GM18526 (cell line): ENCODE data around the gene GNRH2.

Source experiments
- POLR2A ChIP-seq: IDR thresholded peaks from 3 replicates; pipeline ENCODE4 v1.6.1; 2011; ENCODE audit not compliant: insufficient read length; ENCODE audit errors: extremely low read depth

Gene GNRH2

DNA sequence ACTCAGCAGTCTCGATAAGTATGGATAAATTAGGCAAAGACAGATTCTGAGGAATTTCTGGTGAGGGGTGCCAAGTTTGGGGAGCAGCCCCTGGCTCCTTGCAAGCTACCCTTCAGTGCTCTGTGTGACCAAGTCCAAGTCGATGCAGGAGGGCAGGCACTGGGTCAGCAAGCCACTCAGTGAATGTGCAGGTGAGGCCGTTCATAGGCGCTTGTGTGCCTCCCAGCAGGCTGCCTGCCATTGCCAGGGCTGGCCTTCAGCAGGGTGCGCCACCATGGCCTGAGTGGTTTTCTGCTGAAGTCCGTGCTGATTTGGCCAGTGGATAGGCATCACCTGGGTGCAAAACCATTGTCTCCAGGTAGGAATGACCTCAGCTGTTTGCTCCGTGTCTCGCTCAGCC is 3.3 kb upstream of the GNRH2 start:
- no peak for TF ChIP-seq POLR2A

DNA sequence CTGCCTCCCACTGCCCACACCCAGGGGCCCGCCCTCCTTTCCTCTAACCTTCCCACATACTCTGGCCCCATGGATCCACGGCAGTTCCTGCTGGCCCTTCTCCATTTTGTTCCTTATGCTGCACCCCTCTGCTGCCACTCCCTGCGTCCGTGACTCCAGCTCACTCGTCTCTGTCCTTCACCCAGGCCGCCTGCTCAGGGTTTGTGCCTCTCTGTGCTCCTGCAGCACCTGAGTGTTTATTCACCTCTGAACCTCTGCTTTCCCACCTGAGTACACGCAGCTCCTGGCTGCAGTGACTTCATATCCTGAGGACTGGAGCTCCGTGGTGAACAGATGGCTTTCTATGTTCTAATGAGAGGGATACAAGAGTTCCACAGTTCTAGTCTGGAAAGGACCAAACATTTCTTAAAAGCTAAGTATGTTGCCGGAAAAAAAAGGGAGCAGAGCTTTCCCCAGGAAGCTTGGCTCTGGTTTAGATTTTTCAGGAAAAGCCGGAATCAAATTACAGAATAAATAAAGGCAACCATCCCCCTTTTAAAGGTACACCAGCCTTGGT is 1.5 kb upstream of the GNRH2 start:
- TF ChIP-seq POLR2A, result no peak

DNA sequence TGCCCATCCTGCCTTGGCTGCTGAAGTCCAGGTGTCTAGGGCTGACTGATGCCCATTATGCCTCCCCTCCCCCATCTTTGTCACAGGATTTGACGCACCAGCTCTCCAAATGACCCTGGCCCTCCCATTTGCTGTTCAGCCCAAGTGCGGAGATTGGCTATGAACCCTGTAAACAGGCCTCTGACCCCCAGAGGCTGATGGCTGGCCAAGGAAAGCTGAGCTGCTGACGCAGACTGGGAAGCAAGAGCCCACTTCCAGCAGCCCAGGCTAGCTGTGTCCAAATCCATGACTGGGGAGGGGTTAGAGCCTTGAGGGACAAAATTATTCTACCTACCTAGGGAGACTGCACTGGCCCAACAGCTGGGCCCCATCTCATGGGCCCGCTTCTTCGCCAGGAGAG is 797 bp upstream of the GNRH2 start:
- TF ChIP-seq POLR2A, result no peak

DNA sequence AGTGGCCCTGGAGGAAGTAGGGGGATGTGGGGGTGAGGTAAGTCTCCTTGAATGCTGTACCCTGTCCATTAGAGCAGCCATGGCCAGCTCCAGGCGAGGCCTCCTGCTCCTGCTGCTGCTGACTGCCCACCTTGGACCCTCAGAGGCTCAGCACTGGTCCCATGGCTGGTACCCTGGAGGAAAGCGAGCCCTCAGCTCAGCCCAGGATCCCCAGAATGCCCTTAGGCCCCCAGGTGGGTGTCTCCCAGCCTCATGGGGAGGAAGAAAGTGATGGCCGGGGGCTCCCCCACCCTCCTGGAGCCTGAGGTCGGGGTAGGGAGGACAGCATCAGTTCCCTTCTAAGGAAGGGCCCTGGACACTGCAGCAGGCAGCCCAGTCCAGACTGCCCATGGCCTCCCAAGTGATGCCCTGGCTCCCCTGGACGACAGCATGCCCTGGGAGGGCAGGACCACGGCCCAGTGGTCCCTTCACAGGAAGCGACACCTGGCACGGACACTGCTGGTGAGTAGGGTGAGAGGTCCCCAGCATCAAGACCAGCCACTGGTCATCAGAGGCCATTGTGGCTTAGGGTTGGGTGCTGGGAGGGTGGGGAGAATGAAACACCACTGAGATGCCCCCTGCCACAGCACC is 1.0 kb downstream of the GNRH2 start:
- no peak for TF ChIP-seq POLR2A

DNA sequence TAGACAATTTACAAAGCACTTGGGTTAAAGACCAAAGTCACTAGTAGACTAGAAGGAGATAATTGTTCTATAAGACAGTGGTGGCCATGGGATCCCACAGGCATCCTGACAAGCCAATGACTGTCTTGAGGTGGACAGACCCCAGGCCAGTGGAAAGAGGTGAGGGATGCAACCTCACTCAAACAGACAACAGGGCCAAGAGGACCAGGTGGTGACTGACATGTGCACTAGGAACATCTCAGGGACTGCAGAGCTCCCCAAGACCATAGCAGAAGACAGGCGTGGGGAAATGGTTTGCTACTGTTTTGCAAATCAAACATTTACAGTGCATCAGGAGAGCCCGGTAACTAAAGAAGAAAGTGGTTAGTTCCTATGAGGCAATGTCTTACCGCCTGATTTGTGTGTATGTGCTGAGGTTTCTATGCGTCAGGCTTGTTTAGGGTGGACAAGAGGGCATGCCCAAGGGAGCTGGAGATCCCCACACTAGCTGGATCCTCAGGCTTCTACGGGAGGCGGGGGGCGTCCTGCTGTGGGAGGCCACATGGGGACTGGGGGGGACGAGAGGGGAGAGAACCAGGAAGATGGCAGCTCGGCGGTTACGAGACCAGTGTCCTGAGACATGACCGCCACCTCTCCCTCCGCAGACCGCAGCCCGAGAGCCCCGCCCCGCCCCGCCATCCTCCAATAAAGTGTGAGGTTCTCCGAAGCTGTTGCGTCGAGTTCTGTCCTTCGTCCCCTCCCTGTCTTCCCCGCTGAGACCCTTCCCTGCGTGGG is 1.8 kb downstream of the GNRH2 start:
- no peak for TF ChIP-seq POLR2A

DNA sequence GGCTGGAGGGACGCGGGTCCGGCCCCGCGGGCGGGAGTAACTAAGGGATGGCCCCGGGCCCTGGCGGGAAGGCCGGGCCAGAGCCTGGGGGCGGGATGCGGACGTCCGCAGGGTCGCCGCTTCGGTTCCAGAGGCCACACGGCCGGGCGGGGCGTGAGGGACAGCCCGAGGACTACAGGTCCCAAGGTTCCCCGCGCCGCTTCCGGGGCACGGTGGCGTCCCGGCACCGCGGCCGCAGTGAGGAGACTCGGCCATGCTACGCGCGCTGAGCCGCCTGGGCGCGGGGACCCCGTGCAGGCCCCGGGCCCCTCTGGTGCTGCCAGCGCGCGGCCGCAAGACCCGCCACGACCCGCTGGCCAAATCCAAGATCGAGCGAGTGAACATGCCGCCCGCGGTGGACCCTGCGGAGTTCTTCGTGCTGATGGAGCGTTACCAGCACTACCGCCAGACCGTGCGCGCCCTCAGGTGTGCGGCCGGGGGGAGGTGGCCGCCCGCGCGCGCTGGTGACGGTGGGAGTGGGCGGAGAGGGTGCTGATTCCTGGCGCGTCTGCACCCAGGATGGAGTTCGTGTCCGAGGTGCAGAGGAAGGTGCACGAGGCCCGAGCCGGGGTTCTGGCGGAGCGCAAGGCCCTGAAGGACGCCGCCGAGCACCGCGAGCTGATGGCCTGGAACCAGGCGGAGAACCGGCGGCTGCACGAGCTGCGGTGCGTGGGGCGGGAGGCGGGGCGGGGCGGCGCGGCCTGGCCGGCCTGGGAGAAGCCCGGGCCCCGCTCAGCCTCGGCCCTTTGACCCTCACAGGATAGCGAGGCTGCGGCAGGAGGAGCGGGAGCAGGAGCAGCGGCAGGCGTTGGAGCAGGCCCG is 2.6 kb downstream of the GNRH2 start, which contains the start of gene MRPS26:
Gene MRPS26 (plus strand): TSS at position 237 of the 861 bp plus-strand sequence. CDS start 17 bp downstream, at position 254.
- peak; percentile 72 for TF ChIP-seq POLR2A

DNA sequence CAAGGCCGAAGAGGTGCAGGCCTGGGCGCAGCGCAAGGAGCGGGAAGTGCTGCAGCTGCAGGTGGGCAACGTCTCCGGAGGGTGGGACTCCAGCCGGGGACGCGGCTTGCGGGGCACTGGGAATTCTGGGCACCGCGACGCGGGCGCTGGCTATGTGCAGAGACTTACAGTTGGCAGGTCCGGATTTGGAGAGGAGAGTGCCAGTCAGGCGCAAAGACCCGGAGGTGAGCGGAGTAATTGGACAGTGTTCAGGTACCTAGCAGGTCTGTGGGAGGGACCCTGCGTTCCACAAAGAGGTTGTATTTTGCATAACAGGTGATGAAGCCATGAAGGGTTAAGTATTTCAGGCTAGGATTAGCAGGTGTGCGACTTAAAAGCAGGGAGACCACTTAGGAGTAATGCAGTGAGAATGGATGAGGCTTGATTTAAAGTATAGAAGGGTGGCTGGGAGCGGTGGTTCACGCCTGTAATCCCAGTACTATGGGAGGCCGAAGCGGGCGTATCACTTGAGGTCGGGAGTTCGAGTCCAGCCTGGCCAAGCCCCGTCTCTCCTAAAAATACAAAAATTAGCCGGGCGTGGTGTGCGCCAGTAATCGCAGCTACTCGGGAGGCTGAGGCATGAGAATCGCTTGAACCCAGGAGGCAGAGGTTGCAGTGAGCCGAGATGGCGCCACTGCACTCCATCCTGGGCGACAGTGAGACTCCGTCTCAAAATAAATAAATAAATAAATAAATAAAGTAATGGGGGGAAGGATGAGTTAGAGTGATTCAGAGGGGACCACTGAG is 3.4 kb downstream of the GNRH2 start:
- no peak for TF ChIP-seq POLR2A

DNA sequence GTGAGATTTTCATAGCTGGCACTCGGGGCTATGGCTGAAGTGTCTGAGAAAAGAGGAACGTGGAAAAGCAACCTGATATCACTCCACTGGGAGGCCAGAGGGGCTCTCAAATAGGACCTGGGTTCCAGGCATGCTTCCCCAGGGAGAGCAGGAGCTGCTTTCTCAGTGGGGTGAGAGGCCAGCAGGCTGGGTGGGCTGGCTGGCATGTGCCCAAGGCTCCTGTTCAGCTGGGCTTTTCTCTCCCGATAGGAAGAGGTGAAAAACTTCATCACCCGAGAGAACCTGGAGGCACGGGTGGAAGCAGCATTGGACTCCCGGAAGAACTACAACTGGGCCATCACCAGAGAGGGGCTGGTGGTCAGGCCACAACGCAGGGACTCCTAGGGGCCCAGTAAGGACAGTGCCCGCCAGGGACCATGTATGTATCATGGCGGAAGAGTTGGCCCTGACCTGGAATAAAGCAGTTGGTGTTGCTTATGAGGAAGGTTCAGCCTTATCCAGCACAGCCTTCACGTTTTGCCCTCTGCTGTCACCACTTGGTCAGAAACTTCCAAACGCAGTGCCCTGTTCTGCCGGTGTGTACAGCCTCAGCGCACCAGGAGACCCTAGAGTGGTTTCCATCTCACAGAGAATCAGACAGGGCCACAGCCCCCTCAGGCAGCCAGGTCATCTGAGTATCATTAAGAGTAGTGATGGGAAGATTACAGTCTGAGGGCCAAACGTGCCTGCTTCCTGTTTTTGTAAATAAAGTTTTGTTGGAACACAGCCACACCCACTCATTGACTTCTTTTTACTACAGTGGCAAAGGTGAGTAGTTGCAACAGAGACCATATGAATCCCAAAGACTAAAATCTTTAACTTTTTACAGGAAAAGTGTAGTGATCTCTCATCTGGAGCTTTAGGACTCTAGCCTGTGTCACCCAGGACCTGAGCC is 4.3 kb downstream of the GNRH2 start:
- TF ChIP-seq POLR2A, result no peak

DNA sequence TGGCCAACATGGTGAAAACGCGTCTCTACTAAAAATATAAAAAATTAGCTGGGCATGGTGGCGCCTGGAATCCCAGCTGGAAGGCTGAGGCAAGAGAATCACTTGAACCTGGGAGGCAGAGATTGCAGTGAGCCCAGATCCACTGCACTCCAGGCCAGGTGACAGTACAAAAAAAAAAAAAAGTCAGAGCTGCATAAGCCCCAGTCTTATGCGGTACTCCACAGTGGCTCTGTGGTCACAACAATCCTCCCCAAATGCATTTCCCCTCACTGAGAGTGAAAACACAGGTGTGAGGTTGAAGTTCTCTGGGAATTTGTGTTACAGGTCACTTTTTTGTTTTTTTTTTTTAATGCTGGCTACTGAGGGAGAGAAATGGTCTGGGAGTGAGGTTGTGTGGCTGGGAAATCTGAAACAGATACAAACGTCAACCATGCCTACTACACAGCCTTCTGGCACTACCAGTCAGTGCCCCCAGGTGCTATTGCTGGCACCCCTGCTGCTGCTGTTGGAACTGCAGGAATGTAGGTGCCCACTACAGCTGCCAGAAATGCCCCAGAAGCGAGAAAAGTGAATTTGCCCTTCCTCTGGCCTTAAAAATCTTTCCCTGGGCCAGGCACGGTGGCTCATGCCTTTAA is 8.1 kb downstream of the GNRH2 start:
- no peak for TF ChIP-seq POLR2A

DNA sequence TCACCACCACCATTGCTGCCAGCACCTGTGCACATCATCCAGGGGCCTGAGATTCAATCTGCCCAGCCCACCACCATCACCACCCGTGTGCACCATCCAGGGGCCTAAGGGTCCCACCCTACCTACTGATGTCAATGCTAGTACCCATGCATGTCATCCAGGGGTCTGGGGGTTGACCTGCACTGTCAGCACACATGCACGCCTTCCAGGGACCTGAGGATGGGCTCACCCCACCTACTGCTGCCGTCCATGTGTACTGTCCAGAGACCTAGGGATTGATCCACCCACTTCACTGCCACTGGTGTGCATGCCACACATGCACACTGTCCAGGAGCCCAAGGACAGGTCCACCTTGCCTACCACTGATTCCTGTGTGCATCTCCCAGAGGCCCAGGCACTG is 16.1 kb downstream of the GNRH2 start:
- TF ChIP-seq POLR2A, result no peak

DNA sequence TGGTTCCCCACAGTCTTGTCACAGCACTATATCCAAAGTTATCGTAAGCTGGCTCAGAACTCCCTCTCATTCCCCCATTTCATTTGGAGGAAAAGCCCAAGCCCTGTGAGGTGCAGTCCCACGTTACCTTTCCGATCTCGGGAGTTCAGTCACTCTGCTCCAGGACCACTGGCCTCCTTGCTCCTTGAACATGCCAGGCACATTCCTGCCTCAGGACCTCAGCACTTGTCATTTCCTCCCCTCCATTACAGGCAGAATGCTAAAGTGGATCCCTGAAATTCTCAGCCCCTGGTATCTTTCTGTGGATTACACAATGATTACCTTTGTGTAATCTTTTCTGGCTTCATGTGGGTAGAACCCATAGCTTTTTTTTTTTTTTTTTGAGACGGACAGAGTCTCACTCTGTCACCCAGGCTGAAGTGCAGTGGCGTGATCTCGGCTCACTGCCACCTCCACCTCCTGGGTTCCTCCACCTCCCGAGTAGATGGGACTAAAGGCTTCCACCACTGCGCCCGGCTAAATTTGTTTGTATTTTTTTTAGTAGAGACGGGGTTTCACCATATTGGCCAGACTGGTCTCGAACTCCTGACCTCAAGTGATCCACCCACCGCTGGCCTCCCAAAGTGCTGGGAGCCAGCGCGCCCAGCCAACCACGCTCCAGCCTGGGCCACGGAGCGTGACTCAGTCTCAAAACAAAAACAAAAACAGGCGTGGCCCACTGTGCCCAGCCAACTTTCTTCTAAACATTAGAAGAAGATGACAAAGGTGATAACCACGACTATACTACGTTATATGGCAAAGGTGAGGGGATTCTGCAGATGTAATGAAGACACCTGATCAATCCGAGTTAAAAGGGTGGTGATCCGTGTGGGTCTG is 24.0 kb downstream of the GNRH2 start:
- no peak for TF ChIP-seq POLR2A

DNA sequence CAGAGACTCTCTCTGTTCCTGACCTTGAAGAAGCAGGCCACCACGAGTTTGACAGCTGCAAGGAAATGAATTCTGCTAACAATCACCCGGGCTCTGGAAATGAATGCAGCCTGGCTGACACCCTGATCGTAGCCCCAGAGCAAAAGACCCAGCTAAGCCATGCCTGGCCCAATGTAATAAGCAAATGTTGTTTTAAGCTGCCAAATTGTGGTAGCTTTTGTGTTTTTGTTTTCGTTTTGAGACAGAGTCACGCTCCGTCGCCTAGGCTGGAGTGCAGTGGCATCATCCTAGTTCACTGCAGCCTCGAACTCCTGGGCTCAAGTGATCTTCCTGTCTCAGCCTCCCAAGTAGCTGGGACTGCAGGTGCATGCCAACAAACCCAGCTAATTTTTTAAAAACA is 24.7 kb downstream of the GNRH2 start:
- no peak for TF ChIP-seq POLR2A
